A549 (cell line): ENCODE measurements around the gene PLXNA3. TPM values are rescaled to one million over a fixed set of nuclear protein-coding genes. Genes with fewer than 3 reads are reported as not detected.

ENCODE experiments used
- ATAC-seq, 2 experiments: fragments of 200-7000 bp in 1 of 2; fragments of >200 bp in 1 of 2; cut with Nextera tagmentation in 1 of 2; cut with Tn5 transposase in 1 of 2; 3 replicates each; pipeline versions ENCODE4 v1.8.0 to v1.9.1; 2018 to 2020; ENCODE audit warnings: mild to moderate bottlenecking in 1 of 2, moderate library complexity in 1 of 2
- CTCF ChIA-PET: fragments of 300-600 bp; sonication (Branson Sonifier 250); formaldehyde crosslinking; extraction: SDS; loops from one replicate; lab custom pipeline; 2021; ENCODE audit warnings: antibody characterized with exemption, inconsistent platforms; lab: Yijun Ruan, JAX
- POLR2A ChIA-PET: fragments of 350-600 bp; formaldehyde crosslinking; extraction: SDS; loops from one replicate; lab custom pipeline; 2021; ENCODE audit warnings: antibody characterized with exemption, inconsistent platforms; lab: Yijun Ruan, JAX
- DNase-seq, 2 experiments: peaks; one replicate each; pipeline versions ENCODE4 v3.0.0 to v3.0.0-alpha.2; 2011 to 2016; ENCODE audit warnings: low read depth in 1 of 2, low spot score in 1 of 2
- FAIRE-seq: peaks from 2 replicates; lab custom pipeline; 2011; peaks lifted over from hg19 to GRCh38; lab: Jason Lieb, UNC
- H3K27ac ChIP-seq, 2 experiments: fragments of >200 bp; sonication (Bioruptor Twin); formaldehyde crosslinking; 3 replicates each; pipeline ENCODE4 v1.5.1; 2016 to 2017
- H3K4me1 ChIP-seq: fragments of >200 bp; sonication (Bioruptor Twin); formaldehyde crosslinking; 3 replicates; pipeline ENCODE4 v1.6.1; 2016
- H3K4me2 ChIP-seq: fragments of >200 bp; sonication (Bioruptor Twin); formaldehyde crosslinking; 3 replicates; pipeline ENCODE4 v1.6.1; 2016
- H3K4me3 ChIP-seq: fragments of >200 bp; sonication (Bioruptor Twin); formaldehyde crosslinking; 3 replicates; pipeline ENCODE4 v1.5.1; 2016
- H3K9me3 ChIP-seq: fragments of >200 bp; sonication (Bioruptor Twin); formaldehyde crosslinking; 3 replicates; pipeline ENCODE4 v1.6.1; 2016
- CBX2 ChIP-seq: fragments of 200-600 bp; sonication (generic); IDR thresholded peaks from 2 replicates; pipeline ENCODE4 v1.6.1; 2016; ENCODE audit warnings: low read depth, mild to moderate bottlenecking, borderline replicate concordance
- CBX8 ChIP-seq: fragments of 200-600 bp; sonication (generic); IDR thresholded peaks from 2 replicates; pipeline ENCODE4 v1.6.1; 2016
- EHF ChIP-seq: fragments of 250-450 bp; sonication (Bioruptor Pico); IDR thresholded peaks from 2 replicates; pipeline ENCODE4 v1.5.0; 2020; ENCODE audit warnings: mild to moderate bottlenecking
- EP300 ChIP-seq, 2 experiments: fragments of >200 bp; sonication (Bioruptor Twin); formaldehyde crosslinking; IDR thresholded peaks; 2 replicates in 1 of 2; 3 replicates in 1 of 2; pipeline ENCODE4 v1.6.1; 2016 to 2017
- FOSB ChIP-seq: fragments of 250-450 bp; sonication (Bioruptor Pico); IDR thresholded peaks from 2 replicates; pipeline ENCODE4 v1.5.0; 2020; ENCODE audit warnings: mild to moderate bottlenecking, moderate library complexity
- FOXS1 ChIP-seq: fragments of 250-450 bp; sonication (Bioruptor Pico); IDR thresholded peaks from 2 replicates; pipeline ENCODE4 v1.5.0; 2020; ENCODE audit warnings: mild to moderate bottlenecking, moderate library complexity
- GATA3 ChIP-seq: IDR thresholded peaks from 2 replicates; pipeline ENCODE4 v1.6.1; 2012; ENCODE audit warnings: borderline replicate concordance
- HDAC2 ChIP-seq: fragments of 200-600 bp; sonication (generic); IDR thresholded peaks from 2 replicates; pipeline ENCODE4 v1.6.1; 2016
- HES2 ChIP-seq: fragments of >200 bp; sonication (Bioruptor Twin); formaldehyde crosslinking; IDR thresholded peaks from 2 replicates; pipeline ENCODE4 v1.6.1; 2016
- HOXB13 ChIP-seq: fragments of 250-450 bp; sonication (Bioruptor Pico); IDR thresholded peaks from 2 replicates; pipeline ENCODE4 v1.5.0; 2020; ENCODE audit warnings: low read depth, mild to moderate bottlenecking, moderate library complexity
- JUN ChIP-seq, 2 experiments: fragments of >200 bp; sonication (Bioruptor Twin); formaldehyde crosslinking; IDR thresholded peaks; 2 replicates in 1 of 2; 3 replicates in 1 of 2; pipeline ENCODE4 v1.6.1; 2016 to 2017
- MAX ChIP-seq: IDR thresholded peaks from 2 replicates; pipeline ENCODE4 v1.6.1; 2012
- MAZ ChIP-seq: fragments of 150-350 bp; IDR thresholded peaks from 2 replicates; pipeline ENCODE4 v1.6.1; 2014; ENCODE audit warnings: antibody characterized with exemption, low read depth, low read length, borderline replicate concordance
- MYC ChIP-seq: IDR thresholded peaks from 2 replicates; pipeline ENCODE4 v1.6.1; 2012; ENCODE audit warnings: mild to moderate bottlenecking, inconsistent platforms, low read length, improper control_type of control experiment, borderline replicate concordance
- PHF8 ChIP-seq: fragments of 200-600 bp; sonication (generic); IDR thresholded peaks from 2 replicates; pipeline ENCODE4 v1.6.1; 2016; ENCODE audit warnings: low read depth, mild to moderate bottlenecking, antibody characterized with exemption, moderate library complexity, borderline replicate concordance
- RAD21 ChIP-seq, 2 experiments: fragments of >200 bp in 1 of 2; sonication (Bioruptor Twin) in 1 of 2; formaldehyde crosslinking in 1 of 2; IDR thresholded peaks in 1 of 2; conservative IDR thresholded peaks in 1 of 2; 2 replicates in 1 of 2; 3 replicates in 1 of 2; pipeline ENCODE4 v1.6.1; 2012 to 2018; ENCODE audit warnings: inconsistent platforms in 1 of 2
- RARB ChIP-seq: fragments of 250-450 bp; sonication (Bioruptor Pico); IDR thresholded peaks from 2 replicates; pipeline ENCODE4 v1.8.0; 2021; ENCODE audit warnings: mild to moderate bottlenecking, moderate library complexity
- RCOR1 ChIP-seq: fragments of 150-350 bp; IDR thresholded peaks from 2 replicates; pipeline ENCODE4 v1.6.1; 2014; ENCODE audit warnings: antibody characterized with exemption, low read length, low read depth
- RFX5 ChIP-seq: fragments of 450-650 bp; IDR thresholded peaks from 2 replicates; pipeline ENCODE4 v1.7.1; 2014; ENCODE audit warnings: antibody characterized with exemption, mild to moderate bottlenecking, moderate library complexity
- RNF2 ChIP-seq: fragments of 200-600 bp; sonication (generic); IDR thresholded peaks from 2 replicates; pipeline ENCODE4 v1.6.1; 2016; ENCODE audit warnings: low read depth, mild to moderate bottlenecking, antibody characterized with exemption, moderate library complexity, borderline replicate concordance
- SREBF2 ChIP-seq: fragments of 450-650 bp; IDR thresholded peaks from 2 replicates; pipeline ENCODE4 v1.6.1; 2014; ENCODE audit warnings: mild to moderate bottlenecking, moderate library complexity
- TFCP2L1 ChIP-seq: fragments of 250-450 bp; sonication (Bioruptor Pico); IDR thresholded peaks from 2 replicates; pipeline ENCODE4 v1.5.0; 2021; ENCODE audit warnings: mild to moderate bottlenecking
- USF2 ChIP-seq: fragments of 450-650 bp; IDR thresholded peaks from 2 replicates; pipeline ENCODE4 v1.6.1; 2014; ENCODE audit warnings: antibody characterized with exemption
- ZC3H11A ChIP-seq: fragments of 450-650 bp; IDR thresholded peaks from 2 replicates; pipeline ENCODE4 v1.6.1; 2014; ENCODE audit warnings: antibody characterized with exemption, mild to moderate bottlenecking
- ZFP36 ChIP-seq: fragments of 450-650 bp; IDR thresholded peaks from 2 replicates; pipeline ENCODE4 v1.6.1; 2014; ENCODE audit warnings: borderline replicate concordance; ENCODE audit not compliant: partially characterized antibody
- WGBS: methylation state at CpG from one replicate; pipeline ENCODE4 v1.1.6; 2017; ENCODE audit errors: missing lambda C conversion rate; 5-methylcytosine and 5-hydroxymethylcytosine counted together
- polyA plus RNA-seq, 4 experiments: library from polyadenylated mRNA; depleted of rRNA in 3 of 4; stranded (reverse); fragments of >200 nt; fragmentation: RNase III in 1 of 4; extraction: RNeasy Plus Mini Kit Qiagen cat#74134 plus additional on column Dnase treatment in 1 of 4; gene quantifications; 2 replicates in 3 of 4; 3 replicates in 1 of 4; pipeline ENCODE4 v1.2.3, GENCODE V29; 2011 to 2017
- TF ChIP-seq, protein P1 (sequence below): fragments of >200 bp; sonication (Bioruptor Twin); formaldehyde crosslinking; IDR thresholded peaks from 3 replicates; pipeline ENCODE4 v1.6.1; 2016
- TF ChIP-seq, protein P2 (sequence below): fragments of 150-350 bp; IDR thresholded peaks from 2 replicates; pipeline ENCODE4 v1.6.1; 2014; ENCODE audit warnings: low read depth, mild to moderate bottlenecking, low read length

The PLXNA3 gene
- polyA plus RNA-seq, 2 of the 4 experiments (the other 2 are of a cell fraction) = 3.4 to 10.1 TPM

DNA sequence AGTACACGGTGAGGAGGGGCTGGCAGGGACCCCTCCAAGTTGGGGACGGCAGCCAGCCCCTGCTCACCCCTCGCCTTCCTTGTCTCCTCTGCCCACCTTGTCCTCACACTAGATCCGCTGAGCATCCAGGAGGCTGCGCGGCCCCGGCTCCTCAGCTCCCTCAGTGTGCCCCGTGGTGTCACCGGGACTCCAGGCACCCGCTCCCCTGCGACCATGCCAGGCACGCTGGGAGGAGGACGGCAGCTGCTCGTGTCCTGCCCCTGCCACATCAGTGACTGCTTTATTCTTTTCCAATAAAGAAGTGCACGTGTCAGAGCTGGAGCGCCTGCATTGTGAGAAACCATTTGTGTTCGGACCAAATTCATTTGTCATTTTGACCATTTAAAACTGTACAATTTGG is 7.8 kb upstream of the PLXNA3 start:
- ChIA-PET CTCF (interaction anchor here (1.1 kb wide), 1 partner anchor 27 kb away, joined by 3 read pairs; no protein-coding TSS in a partner anchor), POLR2A (no interaction called here)
- Histone ChIP-seq H3K27ac (no peak overlapping the region), H3K4me2 (no peak overlapping the region), H3K4me1 (peaks cover 2% of the 10 kb centered on the region), H3K9me3 (no peaks in the 10 kb centered on the region), H3K4me3 (no peak overlapping the region)
- no peak for TF ChIP-seq MYC
- no peak for TF ChIP-seq MAX
- no peak for TF ChIP-seq GATA3
- no peak for TF ChIP-seq SREBF2
- TF ChIP-seq TFCP2L1 (CRISPR knock-in tag) = no peak
- TF ChIP-seq ZC3H11A = no peak
- no peak for TF ChIP-seq HDAC2
- TF ChIP-seq RAD21 (conservative IDR thresholded peaks at IDR 0.05 in 1 of 2, IDR thresholded peaks at IDR 0.05 in 1 of 2) = no peak
- no peak for TF ChIP-seq HES2
- no peak for TF ChIP-seq EHF
- no peak for TF ChIP-seq RARB (CRISPR knock-in tag)
- no peak for TF ChIP-seq JUN (IDR thresholded peaks at IDR 0.05)
- TF ChIP-seq, protein P1, sequence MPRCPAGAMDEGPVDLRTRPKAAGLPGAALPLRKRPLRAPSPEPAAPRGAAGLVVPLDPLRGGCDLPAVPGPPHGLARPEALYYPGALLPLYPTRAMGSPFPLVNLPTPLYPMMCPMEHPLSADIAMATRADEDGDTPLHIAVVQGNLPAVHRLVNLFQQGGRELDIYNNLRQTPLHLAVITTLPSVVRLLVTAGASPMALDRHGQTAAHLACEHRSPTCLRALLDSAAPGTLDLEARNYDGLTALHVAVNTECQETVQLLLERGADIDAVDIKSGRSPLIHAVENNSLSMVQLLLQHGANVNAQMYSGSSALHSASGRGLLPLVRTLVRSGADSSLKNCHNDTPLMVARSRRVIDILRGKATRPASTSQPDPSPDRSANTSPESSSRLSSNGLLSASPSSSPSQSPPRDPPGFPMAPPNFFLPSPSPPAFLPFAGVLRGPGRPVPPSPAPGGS = no peak
- TF ChIP-seq USF2 = no peak
- TF ChIP-seq RNF2 = no peak
- no peak for TF ChIP-seq MAZ
- TF ChIP-seq CBX2 = no peak
- DNase-seq = no peak
- WGBS = 95% methylated on average over 11 of the region's 17 CpGs
- ATAC-seq = no peak
- no peak for FAIRE-seq

- WGBS = 90% methylated on average over 9 of the region's 9 CpGs
- no peaks in the 10 kb centered on the region for H3K4me1 ChIP-seq
- CTCF ChIA-PET = no interaction called here
- POLR2A ChIA-PET = interaction anchor here (0.6 kb wide), 1 partner anchor 41 kb away, joined by 3 read pairs; no protein-coding TSS in a partner anchor
- FAIRE-seq (no peak), DNase-seq (no peak), ATAC-seq (no peak)
- TF ChIP-seq FOSB (CRISPR knock-in tag) (no peak), EP300 (IDR thresholded peaks at IDR 0.05) (no peak), ZFP36 (no peak), RFX5 (no peak), FOXS1 (CRISPR knock-in tag) (no peak)
- H3K4me2 ChIP-seq = no peak overlapping the region
- no peak overlapping the region for H3K4me3 ChIP-seq
- H3K9me3 ChIP-seq = no peaks in the 10 kb centered on the region
- no peak overlapping the region for H3K27ac ChIP-seq
These were observed 5.3 kb upstream of the PLXNA3 start for GRCh38 chrX:154452823-154453222.

GRCh38 chrX:154457491-154458115 is 478 bp upstream of the PLXNA3 start:
- CTCF ChIA-PET = no interaction called here
- no peaks in the 10 kb centered on the region for H3K9me3 ChIP-seq
- TF ChIP-seq PHF8 (no peak), CBX8 (no peak), MYC (no peak), HOXB13 (no peak), RNF2 (no peak), JUN (IDR thresholded peaks at IDR 0.05) (no peak), RCOR1 (no peak), RARB (CRISPR knock-in tag) (no peak), USF2 (no peak)
- TF ChIP-seq, protein P1 = no peak
- TF ChIP-seq, protein P2, sequence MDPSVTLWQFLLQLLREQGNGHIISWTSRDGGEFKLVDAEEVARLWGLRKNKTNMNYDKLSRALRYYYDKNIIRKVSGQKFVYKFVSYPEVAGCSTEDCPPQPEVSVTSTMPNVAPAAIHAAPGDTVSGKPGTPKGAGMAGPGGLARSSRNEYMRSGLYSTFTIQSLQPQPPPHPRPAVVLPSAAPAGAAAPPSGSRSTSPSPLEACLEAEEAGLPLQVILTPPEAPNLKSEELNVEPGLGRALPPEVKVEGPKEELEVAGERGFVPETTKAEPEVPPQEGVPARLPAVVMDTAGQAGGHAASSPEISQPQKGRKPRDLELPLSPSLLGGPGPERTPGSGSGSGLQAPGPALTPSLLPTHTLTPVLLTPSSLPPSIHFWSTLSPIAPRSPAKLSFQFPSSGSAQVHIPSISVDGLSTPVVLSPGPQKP = no peak

More at GRCh38 chrX:154457491-154458115, 478 bp upstream of the PLXNA3 start:
- 18% methylated on average over 23 of the region's 65 CpGs for WGBS
- H3K4me3 ChIP-seq = peak overlapping the region; percentile 59
- H3K27ac ChIP-seq = peak overlapping the region; percentile 74 to 97
- H3K4me2 ChIP-seq = peak overlapping the region; percentile 98
- POLR2A ChIA-PET = interaction anchor here (1.4 to 1.5 kb wide), 2 partner anchors 33 to 60 kb away, joined by 3 to 5 read pairs; partner anchors contain the start of genes RPL10 and SLC10A3
- DNase-seq (no peak), FAIRE-seq (no peak), ATAC-seq (peak; percentile 5 to 23; a peak in 1 of 6 replicates)
- H3K4me1 ChIP-seq = peaks cover 11% of the 10 kb centered on the region
